ENCODE measurements around the gene ZNF521. TPM values are rescaled to one million over a fixed set of nuclear protein-coding genes. Genes with fewer than 3 reads are reported as not detected.

ZNF521 gene
- total RNA-seq, 1 donor from 2014 or later: 41.6 TPM

GRCh38 chr18:25236736-25237135 lies 115.2 kb downstream of the ZNF521 start:
- no peak for DNase-seq (ENCODE audit: low spot score in 2 of 2)
- intact Hi-C loops (cut with DNase I): loop anchor here (10.0 kb wide), 2 partner anchors 988 to 1418 kb away; partner anchors contain the start of gene TAF4B
- Histone ChIP-seq H3K9me3 (no peaks in the 10 kb centered on the region), H3K4me3 (no peak overlapping the region), H3K36me3 (no peaks in the 10 kb centered on the region), H3K27ac (no peak overlapping the region), H3K27me3 (no peaks in the 10 kb centered on the region), H3K4me1 (peaks cover 0 to 6% of the 10 kb centered on the region in 2 donors)
- TF ChIP-seq, protein P1, sequence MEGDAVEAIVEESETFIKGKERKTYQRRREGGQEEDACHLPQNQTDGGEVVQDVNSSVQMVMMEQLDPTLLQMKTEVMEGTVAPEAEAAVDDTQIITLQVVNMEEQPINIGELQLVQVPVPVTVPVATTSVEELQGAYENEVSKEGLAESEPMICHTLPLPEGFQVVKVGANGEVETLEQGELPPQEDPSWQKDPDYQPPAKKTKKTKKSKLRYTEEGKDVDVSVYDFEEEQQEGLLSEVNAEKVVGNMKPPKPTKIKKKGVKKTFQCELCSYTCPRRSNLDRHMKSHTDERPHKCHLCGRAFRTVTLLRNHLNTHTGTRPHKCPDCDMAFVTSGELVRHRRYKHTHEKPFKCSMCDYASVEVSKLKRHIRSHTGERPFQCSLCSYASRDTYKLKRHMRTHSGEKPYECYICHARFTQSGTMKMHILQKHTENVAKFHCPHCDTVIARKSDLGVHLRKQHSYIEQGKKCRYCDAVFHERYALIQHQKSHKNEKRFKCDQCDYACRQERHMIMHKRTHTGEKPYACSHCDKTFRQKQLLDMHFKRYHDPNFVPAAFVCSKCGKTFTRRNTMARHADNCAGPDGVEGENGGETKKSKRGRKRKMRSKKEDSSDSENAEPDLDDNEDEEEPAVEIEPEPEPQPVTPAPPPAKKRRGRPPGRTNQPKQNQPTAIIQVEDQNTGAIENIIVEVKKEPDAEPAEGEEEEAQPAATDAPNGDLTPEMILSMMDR (IDR thresholded peaks at IDR 0.05): no peak

DNA sequence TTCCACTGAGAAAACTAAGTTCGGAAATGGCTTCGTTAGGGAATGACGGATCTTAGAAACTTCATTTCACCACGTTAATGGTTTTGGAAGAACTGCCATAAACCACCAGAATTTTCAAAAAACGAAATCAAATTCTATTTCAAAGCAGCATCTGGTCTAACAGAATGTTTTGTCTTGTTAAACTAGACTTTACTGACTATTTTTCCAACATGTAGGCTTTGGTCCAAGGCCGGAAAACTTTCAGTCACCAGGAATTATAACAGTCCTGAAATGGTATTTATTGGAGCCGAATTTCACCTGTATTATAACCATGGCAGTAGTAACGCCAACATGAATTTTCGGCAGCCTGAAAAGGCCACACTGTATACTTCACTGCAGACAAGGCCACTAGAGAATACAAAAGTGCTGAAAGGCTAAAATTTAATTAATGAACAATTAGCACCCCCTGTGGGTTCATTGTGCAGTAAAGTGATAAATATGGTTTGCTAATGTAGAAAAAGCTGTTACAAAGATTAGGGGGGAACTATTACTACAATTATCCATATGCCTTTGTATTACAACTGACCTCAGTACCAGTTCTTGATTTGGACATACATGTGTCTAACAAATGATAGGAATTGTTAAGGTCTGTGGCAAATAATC lies 116.4 kb downstream of the ZNF521 start:
- H3K9me3 ChIP-seq: no peaks in the 10 kb centered on the region
- intact Hi-C loops (cut with DNase I): loop anchor here (10.0 kb wide), 2 partner anchors 989 to 1419 kb away; partner anchors contain the start of gene TAF4B
- H3K4me3 ChIP-seq: no peak overlapping the region
- DNase-seq (ENCODE audit: low spot score in 2 of 2): no peak
- H3K27ac ChIP-seq: no peak overlapping the region
- no peaks in the 10 kb centered on the region for H3K27me3 ChIP-seq
- peaks cover 0 to 13% of the 10 kb centered on the region in 2 donors for H3K4me1 ChIP-seq
- TF ChIP-seq, protein P1 (IDR thresholded peaks at IDR 0.05): no peak
- H3K36me3 ChIP-seq: no peaks in the 10 kb centered on the region

DNA sequence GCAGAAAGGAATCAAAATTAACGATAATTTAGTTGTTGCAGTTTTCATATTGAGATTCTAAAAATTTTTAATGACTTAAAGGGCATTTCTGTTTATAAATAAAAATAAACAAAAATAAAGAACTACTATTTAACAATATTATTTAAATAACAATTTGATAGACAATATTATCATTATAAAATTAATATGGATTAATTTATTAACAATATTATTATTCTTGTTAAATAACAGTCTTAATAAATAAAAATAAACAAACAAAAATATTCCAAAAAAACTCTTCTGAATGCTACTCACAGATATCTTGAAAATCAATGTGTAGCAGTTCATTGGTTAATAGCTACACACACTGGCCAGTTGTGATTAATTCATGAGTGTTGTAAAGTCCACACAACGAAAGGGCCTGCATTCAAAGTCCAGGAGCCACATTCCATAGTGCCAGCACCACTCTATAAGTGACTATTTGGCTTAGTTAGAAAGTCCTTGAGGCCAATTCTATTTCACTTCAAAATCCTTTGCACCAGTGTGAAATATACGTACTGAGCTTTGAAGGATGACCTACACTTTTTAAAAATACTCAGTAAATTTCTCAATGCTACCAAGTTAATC lies 117.1 kb downstream of the ZNF521 start:
- Histone ChIP-seq H3K27ac (peak overlapping the region in 1 of 2 donors; percentile 72), H3K36me3 (no peaks in the 10 kb centered on the region), H3K4me1 (peaks cover 0 to 18% of the 10 kb centered on the region in 2 donors), H3K27me3 (no peaks in the 10 kb centered on the region), H3K9me3 (no peaks in the 10 kb centered on the region), H3K4me3 (no peak overlapping the region)
- DNase-seq (ENCODE audit: low spot score in 2 of 2): no peak
- TF ChIP-seq, protein P1 (IDR thresholded peaks at IDR 0.05): no peak
- intact Hi-C loops (cut with DNase I): loop anchor here (5.0 to 10.0 kb wide), 4 partner anchors 232 to 1420 kb away; partner anchors contain the start of gene TAF4B

- Histone ChIP-seq H3K36me3 (no peaks in the 10 kb centered on the region), H3K4me3 (peak overlapping the region in 1 of 2 donors; percentile 52), H3K27ac (peak overlapping the region; percentile 58 to 72), H3K27me3 (no peaks in the 10 kb centered on the region), H3K9me3 (no peaks in the 10 kb centered on the region), H3K4me1 (peaks cover 0 to 19% of the 10 kb centered on the region in 2 donors)
- TF ChIP-seq, protein P1 (IDR thresholded peaks at IDR 0.05): no peak
- no peak for DNase-seq (ENCODE audit: low spot score in 2 of 2)
- intact Hi-C loops (cut with DNase I): loop anchor here (5.0 to 10.0 kb wide), 4 partner anchors 233 to 1421 kb away; partner anchors contain the start of gene TAF4B
Observed at GRCh38 chr18:25234322-25234639, 117.7 kb downstream of the ZNF521 start.

DNA sequence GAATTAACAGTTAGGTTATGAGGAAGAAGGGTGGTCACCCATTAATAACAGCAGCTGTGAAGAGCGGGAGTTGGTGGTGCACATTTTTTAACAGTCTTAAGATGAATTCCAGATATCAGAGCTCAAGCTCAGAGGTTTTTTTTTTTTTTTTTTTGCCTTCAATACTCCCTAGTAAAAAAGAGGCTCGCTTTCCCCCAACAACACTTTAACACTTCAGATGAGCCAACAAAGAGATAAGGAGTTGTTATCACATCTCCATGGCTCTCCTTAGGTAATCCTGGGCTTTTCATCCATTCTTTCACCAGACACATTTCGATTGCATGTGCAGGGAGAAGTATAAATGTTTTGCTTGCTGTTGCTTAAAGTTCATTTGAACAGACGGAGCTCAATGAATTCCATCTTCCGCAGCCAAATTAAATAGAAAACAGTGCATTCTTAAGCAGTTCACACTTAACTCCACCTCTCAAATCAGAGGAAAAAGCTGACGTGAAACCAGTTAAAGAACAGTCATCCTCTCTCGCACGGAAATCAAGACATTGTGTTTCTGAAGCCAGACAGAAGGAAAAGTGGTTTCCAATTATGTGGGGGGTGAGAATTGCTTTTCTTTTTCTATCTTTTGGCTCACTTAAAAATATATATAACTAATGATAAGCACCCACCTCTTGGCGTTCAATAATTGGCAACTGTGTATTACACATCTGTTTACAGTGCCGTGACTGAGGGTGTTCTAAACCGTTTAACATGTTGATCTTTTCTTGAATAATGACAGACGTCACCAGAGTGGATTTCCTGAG lies 118.2 kb downstream of the ZNF521 start:
- intact Hi-C loops (cut with DNase I): loop anchor here (5.0 to 10.0 kb wide), 4 partner anchors 234 to 1421 kb away; partner anchors contain the start of gene TAF4B
- peaks cover 0 to 21% of the 10 kb centered on the region in 2 donors for H3K4me1 ChIP-seq
- TF ChIP-seq, protein P1 (IDR thresholded peaks at IDR 0.05): no peak
- peak overlapping the region in 1 of 2 donors; percentile 52 for H3K4me3 ChIP-seq
- no peaks in the 10 kb centered on the region for H3K36me3 ChIP-seq
- no peaks in the 10 kb centered on the region for H3K27me3 ChIP-seq
- H3K27ac ChIP-seq: peak overlapping the region; percentile 58 to 72
- no peaks in the 10 kb centered on the region for H3K9me3 ChIP-seq
- DNase-seq (ENCODE audit: low spot score in 2 of 2): no peak
